ENCODE measurements around the gene TUBB6.

The TUBB6 gene

GRCh38 chr18:12307701-12308385, at the start of gene TUBB6:
TSS of gene TUBB6 (plus strand) at chr18:12308241. CDS start at chr18:12308293, 52 bp downstream.
- DNase-seq (ENCODE audit: low read depth), result peak; percentile 90

- DNase-seq (ENCODE audit: low read depth), result no peak
Measured at GRCh38 chr18:12258719-12259705, 49.0 kb upstream of the TUBB6 start.

GRCh38 chr18:12262748-12263147, 45.3 kb upstream of the TUBB6 start:
- no peak for DNase-seq (ENCODE audit: low read depth)

GRCh38 chr18:12264864-12265263, 43.2 kb upstream of the TUBB6 start:
- no peak for DNase-seq (ENCODE audit: low read depth)

GRCh38 chr18:12271376-12272235, 36.4 kb upstream of the TUBB6 start:
- peak; percentile 81 for DNase-seq (ENCODE audit: low read depth)

GRCh38 chr18:12274793-12275192, 33.2 kb upstream of the TUBB6 start:
- DNase-seq (ENCODE audit: low read depth), result no peak

GRCh38 chr18:12276736-12277554, 31.1 kb upstream of the TUBB6 start:
- no peak for DNase-seq (ENCODE audit: low read depth)

- peak; percentile 33 for DNase-seq (ENCODE audit: low read depth)
Measured at GRCh38 chr18:12278215-12278671, 29.8 kb upstream of the TUBB6 start.

- peak; percentile 99 for DNase-seq (ENCODE audit: low read depth)
Measured at GRCh38 chr18:12278741-12279682, 29.0 kb upstream of the TUBB6 start.

- no peak for DNase-seq (ENCODE audit: low read depth)
Measured at GRCh38 chr18:12279781-12280531, 28.1 kb upstream of the TUBB6 start.

- peak; percentile 78 for DNase-seq (ENCODE audit: low read depth)
Measured at GRCh38 chr18:12281861-12282260, 26.2 kb upstream of the TUBB6 start.

GRCh38 chr18:12282442-12283039, 25.5 kb upstream of the TUBB6 start:
- peak; percentile 97 for DNase-seq (ENCODE audit: low read depth)

- DNase-seq (ENCODE audit: low read depth), result peak; percentile 59
Measured at GRCh38 chr18:12283256-12283655, 24.8 kb upstream of the TUBB6 start.

- no peak for DNase-seq (ENCODE audit: low read depth)
Measured at GRCh38 chr18:12283666-12284065, 24.4 kb upstream of the TUBB6 start.

- no peak for DNase-seq (ENCODE audit: low read depth)
Measured at GRCh38 chr18:12287131-12287681, 20.8 kb upstream of the TUBB6 start.

GRCh38 chr18:12287684-12288402, 20.2 kb upstream of the TUBB6 start:
- peak; percentile 96 for DNase-seq (ENCODE audit: low read depth)

GRCh38 chr18:12288403-12288755, 19.7 kb upstream of the TUBB6 start:
- DNase-seq (ENCODE audit: low read depth), result no peak

GRCh38 chr18:12290086-12290485, 18.0 kb upstream of the TUBB6 start:
- DNase-seq (ENCODE audit: low read depth), result no peak
